Mucosa of gallbladder (tissue), 1 donor: ENCODE data around the gene SCRN1. TPM values are rescaled to one million over a fixed set of nuclear protein-coding genes. Genes with fewer than 3 reads are reported as not detected.

Experiments
- DNase-seq: peaks from one replicate; pipeline ENCODE4 v3.0.0-alpha.2; 2020; ENCODE audit warnings: low spot score
- total RNA-seq: library from RNA; stranded (reverse); gene quantifications from one replicate; pipeline ENCODE4 v1.2.1, GENCODE V29; 2021
- donor health status: DM: no; HTN: no; CAD: no.

The SCRN1 gene
- total RNA-seq, 1 donor from 2014 or later = 63.9 TPM

DNA sequence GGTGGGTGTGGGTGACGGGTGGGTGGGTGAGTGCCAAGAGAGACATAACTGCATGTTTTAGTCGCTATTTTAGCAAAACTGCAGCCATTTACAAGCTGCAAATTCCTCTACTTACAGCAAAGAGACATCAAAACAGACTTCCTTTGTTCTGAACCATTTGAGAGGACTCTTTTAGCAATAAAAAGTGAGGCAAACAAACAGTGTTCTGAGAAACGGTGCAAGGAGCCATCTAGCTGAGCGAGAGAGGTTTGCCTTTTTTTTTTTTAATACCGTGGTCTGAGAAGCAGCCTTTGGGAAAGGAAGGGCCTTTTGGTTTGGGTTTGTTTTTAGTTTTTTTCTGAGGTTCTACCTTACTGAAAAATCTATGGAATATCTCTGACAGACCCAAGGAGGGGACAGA lies 62.9 kb downstream of the SCRN1 start:
- DNase-seq = no peak

DNA sequence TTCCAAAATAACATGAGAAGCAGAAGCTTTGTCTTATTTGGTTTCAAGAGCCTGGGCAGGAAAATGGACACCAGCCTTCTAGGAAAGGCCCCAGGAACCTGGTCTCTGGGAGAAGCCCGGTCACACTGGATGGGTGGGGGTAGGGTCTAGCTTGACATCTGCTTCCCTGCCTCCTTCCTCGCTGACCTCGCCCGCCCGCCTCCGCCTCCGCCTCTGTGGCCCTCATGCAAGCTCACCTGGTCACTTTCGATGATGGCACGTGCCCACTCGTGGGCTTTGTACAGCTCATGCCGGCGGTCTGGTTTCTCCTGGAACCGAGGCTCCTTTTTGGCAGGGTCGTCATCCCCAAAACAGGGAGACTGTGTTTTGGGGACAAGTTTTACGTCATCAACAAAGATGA lies 63.4 kb downstream of the SCRN1 start:
- DNase-seq = no peak

DNA sequence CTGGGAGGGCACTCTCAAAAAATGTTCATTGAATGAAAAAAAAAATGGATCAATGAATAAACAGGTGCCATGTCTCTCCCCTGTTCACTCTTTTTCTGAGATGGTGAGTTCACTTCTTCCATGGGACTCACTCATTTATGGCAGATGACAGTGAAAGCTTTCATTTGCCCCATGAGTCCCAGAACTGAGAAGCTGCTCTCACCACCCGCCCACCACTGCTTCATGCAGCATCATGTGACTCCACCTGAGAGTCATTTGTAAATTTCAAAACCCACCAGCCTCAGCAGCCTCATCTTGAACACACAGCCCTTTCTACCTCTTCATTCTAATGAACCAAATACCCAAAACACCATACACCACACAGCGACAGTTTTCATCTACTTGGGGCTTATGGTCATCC lies 64.9 kb downstream of the SCRN1 start:
- no peak for DNase-seq

DNA sequence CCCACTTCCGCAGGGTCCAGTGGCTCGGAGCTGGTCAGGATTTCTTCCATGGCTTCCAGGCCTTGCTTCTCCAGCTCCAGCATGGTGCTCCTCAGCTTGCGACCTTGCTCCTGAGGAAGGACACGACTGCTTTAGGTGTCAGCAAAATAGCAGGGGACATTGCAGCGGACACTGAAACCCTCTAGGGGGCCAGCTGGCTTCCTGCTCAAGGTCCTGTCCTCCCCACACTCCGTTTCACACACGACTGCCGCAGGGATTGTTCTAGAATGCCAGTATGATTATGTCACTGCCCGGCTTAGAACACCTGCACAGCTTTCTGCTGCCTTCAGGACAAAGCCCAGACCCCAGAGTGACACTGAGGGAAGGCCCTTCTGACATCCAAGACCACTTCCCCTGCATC lies 65.6 kb downstream of the SCRN1 start:
- DNase-seq = no peak

DNA sequence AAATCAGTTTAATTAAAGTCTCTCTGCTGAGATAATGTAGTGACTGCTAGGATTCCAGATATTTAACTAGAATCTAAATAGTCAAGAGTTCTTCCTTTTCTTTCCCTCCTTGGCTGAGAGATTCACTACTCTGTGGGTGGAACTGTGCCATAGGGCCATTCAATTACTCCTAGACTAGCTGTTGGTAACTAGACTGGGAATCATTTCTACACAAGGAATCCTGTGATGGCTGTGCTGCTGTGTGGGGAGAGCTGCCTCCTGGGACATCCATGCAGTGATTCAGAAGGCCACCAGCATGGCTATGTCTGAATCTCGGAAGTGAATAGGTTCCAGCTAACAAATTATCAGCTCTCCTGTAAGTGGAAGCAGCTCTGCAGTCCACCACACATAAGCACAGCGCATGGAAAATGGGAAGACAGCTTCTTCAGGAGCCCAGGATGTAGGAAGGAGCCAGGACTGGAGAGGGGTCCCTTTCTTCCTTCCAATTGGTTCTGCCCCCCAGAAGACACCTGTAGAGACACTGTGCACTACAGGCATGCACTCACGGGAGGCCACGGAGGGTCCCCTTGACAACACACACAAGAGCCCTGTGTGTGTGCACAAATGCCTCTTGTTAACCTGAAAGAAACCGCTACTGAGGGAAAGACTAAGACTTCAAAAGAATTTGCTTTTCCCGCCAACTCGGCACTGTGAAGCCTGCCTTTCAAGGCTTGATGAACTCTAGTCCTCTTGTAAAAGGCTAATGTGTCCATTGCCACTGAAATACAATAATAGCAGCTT lies 66.5 kb downstream of the SCRN1 start:
- DNase-seq = no peak

DNA sequence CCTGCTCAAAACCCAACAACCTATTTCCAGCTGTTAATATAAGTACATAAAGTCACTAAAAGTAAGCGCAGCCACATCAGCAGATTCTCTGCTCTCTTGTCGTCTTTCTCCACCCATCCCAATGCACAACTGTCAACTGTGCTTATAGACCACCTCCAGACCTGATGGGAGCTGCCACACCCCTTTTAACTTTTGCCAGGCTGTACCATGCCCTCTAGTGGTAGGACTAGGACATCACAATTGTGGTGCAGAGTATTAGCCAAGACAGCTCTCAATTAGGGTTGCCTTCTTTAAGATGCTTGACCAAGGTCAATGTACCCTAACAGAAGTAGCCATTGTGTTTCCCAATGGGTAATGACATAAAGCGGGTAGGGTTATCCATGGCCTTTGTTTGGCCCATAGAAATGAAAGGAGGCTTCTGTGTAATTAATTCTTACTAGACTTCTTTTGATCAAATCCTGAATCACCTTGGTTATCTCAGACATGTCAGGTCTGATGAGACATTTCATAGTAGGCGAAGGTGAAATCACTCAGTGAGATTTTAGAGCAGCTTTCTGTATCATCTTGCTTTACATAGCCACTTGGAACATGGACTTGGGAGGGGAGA lies 68.1 kb downstream of the SCRN1 start:
- DNase-seq = peak; percentile 33

DNA sequence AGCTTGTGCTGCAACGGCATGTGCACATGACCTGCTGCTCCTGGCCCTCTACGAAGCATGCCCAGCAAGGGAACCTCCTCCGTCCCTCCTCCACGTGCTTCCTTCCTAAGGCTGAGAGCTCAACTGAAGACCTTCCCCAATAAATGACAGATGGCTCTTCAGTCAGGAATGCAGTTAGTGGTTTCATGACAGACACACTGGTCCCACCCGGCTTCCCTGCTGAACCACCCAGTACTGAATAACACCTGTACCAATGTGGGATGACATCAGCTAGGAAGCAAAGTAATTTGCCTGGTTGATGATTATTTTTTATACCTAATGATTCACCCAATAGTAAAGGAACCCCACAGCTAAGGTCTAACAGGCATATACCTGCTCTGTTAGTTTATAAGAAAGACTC lies 69.1 kb downstream of the SCRN1 start:
- DNase-seq = no peak

DNA sequence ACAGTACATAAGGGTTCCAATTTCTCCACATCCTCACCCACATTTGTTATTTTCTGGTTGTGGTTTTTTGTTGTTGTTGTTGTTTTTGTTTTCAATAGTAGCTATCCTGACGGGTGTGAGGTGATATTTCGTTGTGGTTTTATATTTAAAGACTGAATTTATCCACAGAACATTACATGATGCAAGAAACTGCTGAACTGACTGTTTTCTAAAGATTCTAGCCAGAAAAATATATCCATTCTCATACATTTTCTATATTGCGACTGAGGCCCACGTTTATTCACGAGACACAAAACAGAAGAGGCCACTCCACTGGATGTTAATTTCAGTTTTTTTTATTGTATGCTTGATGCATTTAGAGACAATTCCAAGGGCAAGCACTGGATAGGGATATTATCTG lies 69.8 kb downstream of the SCRN1 start:
- DNase-seq = no peak

DNA sequence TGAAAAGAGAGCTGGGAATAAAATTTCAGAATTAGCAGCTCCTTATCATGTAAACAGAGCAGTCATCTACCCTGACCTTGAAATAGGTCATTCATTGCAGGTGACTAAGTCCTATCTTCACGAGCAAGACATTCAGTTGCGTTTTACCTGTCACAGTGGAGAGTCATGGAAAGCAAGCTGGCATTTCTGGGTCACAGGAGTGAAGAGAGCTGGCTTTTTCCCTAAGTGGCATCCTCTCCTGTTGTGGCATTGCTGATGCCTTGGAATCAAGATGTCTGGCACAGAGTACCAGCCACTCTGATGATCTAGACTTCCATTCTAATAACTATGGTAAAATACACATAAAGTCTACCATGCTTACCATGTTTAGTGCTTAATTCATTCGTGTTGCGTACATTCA lies 70.8 kb downstream of the SCRN1 start:
- DNase-seq = no peak

DNA sequence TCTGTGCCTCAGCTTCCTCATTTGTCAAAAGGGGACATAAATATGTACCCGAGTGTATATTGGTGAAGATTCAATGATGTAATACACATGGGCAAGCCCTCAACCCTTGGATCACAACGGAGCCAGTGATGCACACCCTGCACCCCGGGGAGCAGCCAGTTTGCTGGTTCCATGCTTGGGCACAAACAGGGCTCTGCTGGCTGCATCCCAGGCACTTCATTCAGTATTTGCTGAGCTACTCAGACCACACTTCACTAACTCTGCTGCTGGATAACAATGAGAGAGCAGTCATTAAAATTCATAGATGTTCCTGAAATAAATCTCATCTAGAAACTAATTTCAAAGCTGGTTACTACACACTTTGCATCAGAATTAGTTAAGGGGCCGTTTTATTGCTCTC lies 72.0 kb downstream of the SCRN1 start:
- DNase-seq = no peak

DNA sequence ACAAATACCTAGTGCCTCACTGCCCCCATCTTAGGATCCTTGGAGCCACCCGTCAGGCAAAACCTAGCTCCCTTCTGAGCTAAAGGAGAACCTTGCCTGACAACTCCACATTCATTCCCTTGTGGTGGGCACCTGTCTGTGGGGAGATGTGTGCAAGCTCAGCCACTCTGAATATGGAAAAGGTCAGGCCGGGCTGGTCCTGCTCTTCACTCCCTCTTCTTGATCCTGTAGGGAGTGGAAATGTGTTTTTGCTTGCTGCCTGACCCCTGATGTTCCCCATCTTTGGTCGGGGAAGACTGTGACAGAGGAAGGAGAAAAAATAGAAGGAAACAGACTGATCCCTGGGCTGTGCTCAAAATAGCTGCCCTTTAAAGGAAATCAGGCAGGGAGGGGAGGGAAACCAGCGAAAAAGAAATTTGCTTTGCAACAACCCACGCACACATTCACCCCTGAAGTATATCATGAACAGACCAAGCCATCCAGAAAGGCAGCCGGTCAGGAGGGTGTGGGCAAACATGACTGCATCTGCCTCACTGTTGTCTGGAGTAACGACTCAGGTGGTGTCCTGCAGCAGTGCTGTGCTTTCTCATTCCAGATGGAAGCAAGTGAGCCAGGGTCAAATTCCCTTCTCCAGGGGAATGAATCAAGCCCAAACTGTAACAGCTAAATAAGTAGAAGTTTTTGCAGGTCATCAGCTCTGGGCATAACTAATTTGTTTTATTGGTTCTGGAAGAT lies 74.0 kb downstream of the SCRN1 start:
- no peak for DNase-seq

DNA sequence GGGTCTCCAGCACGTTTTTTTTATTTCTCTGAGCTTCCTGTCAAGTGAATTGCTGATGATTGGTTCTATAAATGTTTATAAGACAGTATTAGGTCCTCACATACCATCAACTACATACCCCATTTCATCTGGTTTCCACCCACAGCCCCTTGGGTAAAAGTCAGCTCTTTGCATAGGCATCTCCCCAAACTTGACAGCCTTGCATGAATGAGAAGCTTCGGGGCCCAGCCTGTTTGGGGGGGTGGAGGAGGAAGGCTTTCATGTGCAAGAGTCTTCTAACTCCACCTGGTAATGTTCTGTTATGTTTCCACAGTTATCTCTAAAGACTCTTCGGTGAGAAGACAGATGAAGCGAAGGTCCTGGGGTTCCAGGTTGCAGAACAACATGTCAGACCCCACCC lies 75.4 kb downstream of the SCRN1 start:
- DNase-seq = no peak

DNA sequence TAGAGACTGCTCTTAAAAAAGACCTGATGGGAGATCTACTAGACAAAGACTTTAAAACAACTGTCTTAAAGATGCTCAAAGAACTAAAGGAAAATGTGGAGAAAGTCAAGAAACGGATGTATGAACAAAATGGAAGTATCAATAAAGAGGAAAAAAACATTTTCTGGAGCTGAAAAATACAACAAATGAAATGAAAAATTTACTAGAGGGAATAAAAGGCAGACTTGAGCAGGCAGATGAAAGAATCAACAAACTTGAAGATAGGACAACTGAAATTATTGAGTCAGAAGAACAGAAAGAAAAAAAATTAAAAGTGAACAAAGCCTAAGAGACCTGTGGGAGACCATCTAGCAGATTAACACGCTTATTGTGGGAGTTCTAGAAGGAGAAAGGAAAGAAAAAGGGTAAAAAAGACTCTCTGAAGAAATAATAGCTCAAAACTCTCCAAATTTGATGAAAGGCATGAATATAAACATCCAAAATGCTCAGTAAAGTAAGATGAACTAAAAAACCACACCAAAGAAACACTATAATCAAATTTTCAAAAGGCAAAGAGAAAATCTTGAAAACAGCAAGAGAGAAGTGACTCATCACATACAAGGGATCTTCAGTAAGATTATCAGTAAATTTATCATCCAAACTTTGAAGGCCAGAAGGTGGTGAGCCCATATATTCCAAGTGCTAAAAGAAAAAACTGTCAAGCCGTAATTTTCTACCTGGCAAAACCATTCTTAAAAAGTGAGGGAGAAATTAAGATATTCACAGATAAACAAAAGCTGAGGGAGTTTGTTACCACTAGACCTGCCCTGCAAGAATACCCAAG lies 83.2 kb downstream of the SCRN1 start:
- DNase-seq = no peak

DNA sequence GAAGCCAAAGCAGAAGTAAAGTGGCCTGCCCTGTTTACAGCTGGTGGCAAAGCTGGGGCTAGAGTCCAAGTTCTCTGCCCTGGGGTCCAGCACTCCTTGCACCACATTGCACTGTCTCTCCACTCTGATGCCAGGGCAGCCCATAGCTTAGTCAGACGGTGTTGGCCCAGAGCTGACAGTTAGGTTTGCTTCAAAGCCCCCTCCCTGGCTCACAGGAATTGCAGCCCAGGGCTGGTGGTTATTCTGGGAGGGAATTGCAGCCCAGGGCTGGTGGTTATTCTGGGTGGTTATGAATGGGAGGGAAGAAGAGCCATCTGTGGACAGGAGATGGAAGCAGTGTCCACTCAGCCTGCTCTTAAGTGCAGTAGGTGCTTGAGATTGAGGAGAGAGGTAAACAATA lies 88.9 kb downstream of the SCRN1 start:
- no peak for DNase-seq

DNA sequence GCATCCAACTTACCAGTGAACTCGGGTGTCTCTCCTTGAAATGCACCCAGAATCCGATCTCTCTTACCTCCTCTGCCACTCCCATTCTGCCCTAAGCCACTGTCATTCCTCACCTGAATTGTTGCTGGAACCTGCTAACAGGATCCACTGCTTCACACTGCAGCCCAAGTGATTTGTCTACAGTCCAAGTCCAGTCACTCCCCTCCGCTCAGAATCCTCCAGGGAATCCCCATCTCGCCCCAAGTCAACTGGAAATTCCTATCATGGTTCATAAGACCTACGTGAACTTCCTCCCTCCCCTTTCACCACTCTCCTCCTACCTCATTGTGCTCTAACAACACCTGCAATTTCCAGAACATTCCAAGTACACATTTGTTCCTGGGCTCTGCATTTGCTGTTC lies 91.3 kb downstream of the SCRN1 start:
- DNase-seq = no peak

DNA sequence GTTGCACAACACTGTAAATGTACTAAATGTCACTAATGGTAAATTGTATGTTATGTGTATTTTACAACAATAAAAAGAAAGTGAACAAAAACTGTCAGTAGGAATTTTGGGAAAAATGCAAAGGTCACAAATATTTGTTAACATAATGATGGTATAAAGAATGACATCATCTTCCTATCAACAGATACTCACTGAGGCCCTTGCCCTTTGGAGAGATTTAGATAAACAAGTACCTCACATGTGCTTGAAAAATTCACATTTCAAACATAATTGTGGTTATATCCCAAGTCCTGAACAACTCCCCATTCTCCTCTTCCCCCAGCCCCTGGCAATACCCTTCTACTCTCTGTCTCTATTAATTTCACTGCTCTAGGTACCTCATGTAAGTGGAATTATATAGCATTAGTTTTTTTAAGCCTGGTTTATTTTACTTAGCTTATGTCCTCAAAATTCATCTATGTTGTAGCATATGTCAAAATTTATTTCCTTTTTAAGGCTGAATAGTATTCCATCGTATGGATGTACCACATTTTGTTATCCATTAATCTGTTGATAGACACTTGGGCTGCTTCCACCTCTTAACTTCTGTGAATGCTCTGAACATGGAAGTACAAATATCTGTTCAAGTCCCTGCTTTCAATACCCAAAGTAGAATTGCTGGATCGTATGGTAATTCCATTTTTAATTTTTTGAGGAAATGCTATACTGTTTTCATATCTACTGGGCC lies 92.8 kb downstream of the SCRN1 start:
- DNase-seq = no peak

DNA sequence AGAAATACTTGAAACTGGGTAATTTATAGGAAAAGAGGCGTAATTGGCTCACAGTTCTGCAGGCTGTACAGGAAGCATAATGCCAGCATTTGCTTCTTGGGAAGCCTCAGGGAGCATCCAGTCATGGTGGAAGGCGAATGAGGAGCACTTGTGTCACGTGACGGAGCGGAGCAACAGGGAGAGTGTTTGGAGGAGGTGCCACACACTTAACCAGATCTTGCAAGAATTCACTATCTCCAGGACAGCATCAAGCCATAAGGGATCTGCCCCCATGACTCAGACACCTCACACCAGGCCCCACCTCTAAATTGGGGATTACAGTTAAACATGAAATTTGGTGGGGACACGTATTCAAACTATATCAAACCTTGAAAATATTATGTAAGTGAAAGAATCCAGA lies 94.0 kb downstream of the SCRN1 start:
- DNase-seq = no peak

DNA sequence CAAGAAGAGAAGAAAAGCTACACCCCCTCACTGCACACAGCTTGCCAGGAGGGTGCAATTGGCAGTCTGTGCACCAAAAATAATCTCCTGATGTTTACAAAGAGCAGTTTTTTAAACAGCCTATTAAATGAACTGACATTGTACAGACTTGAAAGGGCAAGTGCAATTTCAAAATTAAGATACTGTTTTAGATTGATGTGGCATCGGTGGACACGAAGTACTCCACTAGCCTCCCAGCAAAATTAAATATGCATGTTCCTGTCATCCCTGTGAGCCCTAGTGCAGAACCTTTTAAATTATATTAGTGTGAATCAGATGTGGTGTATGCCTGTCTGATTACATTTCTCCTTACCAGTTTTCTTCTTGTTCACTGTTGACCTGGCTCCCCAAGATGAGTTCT lies 95.3 kb downstream of the SCRN1 start:
- DNase-seq = no peak

DNA sequence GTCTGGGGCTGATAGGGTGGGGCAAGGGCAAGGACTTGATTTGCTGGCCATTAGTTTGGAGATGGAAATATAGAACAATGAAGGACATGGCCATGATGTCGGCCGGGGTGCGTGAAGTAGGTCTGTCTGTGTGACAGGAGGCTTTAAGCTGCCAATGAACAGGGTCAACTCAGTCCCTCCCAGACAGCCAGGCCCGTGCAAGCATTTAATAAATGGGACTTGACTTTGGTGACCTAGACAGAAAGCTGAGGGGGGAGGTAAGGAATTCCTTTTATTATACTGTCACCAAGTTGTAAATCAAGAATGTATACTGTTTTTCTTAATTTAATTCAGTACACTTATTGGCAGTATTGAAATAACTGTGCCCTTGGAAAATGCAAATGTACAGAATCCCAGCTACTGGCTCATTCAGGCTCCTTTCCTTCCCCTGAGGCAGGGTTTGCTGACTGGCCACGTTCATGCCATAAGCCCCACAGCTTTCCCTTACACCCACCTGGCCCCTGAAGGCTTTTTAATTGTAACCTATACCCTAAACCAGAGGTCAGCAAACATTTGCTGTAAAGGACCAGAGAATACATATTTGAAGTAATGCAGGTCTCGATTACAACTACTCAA lies 96.1 kb downstream of the SCRN1 start:
- DNase-seq = no peak

DNA sequence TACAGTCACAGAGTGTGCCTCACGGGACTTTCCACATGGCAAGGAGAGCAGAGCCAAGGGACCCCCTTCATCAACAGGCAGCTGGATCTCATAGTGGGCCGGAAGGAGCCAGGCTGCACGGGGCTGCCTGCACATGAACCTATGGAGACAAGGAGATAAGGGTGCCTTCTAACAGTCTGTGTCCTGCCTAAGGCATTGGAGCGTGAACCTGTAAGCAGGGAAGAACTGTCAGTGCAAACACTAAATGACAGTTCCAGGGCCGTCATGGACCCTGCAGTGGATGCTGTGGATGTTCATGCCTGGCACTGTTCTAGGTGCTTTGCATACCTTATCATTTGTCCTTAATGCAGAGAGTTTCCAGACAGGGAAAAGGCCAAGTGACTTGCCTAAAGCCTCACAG lies 97.4 kb downstream of the SCRN1 start:
- DNase-seq = no peak

DNA sequence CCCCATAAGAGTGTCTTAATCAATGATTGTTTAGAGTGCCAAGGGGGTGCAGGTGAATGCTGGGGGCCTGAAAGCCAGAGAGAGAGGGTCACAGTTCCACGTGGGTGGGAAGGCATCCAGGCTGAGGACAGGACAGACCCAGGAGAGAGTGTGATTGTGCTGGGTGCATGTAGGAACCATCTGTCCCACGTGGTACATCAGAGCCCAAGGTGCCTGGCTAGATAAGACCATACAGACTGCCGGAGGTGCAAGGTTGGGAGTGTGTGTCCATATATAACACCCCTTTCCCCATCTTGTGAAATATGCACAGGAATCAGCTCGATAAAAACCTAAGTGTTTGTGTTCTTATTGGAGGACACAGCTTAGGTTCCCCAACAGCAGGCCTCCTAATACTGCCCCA lies 97.8 kb downstream of the SCRN1 start:
- DNase-seq = no peak
